ENCODE measurements around the gene ACOT6. TPM values are rescaled to one million over a fixed set of nuclear protein-coding genes. Genes with fewer than 3 reads are reported as not detected.

The ACOT6 gene
- total and polyA plus RNA-seq, 2 of the 4 experiments (the other 2 are of a cell fraction), result not detected

DNA sequence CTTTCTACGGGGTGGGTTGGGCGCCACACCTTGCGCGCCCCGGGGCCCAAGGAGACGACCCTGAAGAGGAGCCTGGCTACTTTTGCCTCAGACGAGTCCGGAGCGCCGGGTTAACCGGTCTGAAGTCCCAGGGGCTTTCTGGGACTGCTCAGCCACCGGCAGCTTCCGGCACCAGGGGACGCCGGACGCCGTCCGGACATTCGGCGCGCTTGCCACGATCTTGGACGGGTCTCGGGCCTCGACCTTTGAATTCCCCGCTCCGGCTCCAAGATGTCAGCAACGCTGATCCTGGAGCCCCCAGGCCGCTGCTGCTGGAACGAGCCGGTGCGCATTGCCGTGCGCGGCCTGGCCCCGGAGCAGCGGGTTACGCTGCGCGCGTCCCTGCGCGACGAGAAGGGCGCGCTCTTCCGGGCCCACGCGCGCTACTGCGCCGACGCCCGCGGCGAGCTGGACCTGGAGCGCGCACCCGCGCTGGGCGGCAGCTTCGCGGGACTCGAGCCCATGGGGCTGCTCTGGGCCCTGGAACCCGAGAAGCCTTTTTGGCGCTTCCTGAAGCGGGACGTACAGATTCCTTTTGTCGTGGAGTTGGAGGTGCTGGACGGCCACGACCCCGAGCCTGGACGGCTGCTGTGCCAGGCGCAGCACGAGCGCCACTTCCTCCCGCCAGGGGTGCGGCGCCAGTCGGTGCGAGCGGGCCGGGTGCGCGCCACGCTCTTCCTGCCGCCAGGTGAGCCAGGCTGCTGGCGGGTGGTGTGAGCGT is 20.4 kb upstream of the ACOT6 start, which contains the start of gene ACOT4:
TSS of gene ACOT4 (plus strand) at position 184 of the 760 bp plus-strand sequence. CDS start at position 271, 87 bp downstream.
- Histone ChIP-seq H2BK20ac (ENCODE audit: low read depth, low read length) (no peak within 1 kb of the TSS), H3K9ac (ENCODE audit: low read depth, low read length) (peak within 1 kb of the TSS; percentile 42; the same call in 1 of the 2 replicates), H3K27ac (ENCODE audit: insufficient read depth, low read length) (no peak within 1 kb of the TSS), H2AFZ (replicated peaks; ENCODE audit: low read length, poor library complexity) (peak within 1 kb of the TSS; percentile 95), H3K4ac (ENCODE audit: low read depth, low read length) (no peak within 1 kb of the TSS), H3K23ac (ENCODE audit: low read depth, low read length) (no peak within 1 kb of the TSS), H3K4me1 (ENCODE audit: control insufficient read depth, insufficient read depth, low read length) (no peaks in the 10 kb centered on the region), H4K8ac (ENCODE audit: low read depth in 2 of 2, low read length in 2 of 2) (peak within 1 kb of the TSS; percentile 79 to 88), H4K5ac (ENCODE audit: low read depth, low read length) (no peak within 1 kb of the TSS), H3K36me3 (ENCODE audit: control insufficient read depth, insufficient read depth, low read length) (no peaks in the 10 kb centered on the region), H3K18ac (ENCODE audit: low read depth, low read length) (no peak within 1 kb of the TSS), H3K4me3 (ENCODE audit: insufficient read depth, low read depth, low read length) (peak within 1 kb of the TSS; percentile 44), H3K9me3 (ENCODE audit: control insufficient read depth, insufficient read depth, low read length) (no peaks in the 10 kb centered on the region), H2AK9ac (replicated peaks; ENCODE audit: low read depth, low read length, poor library complexity) (peak within 1 kb of the TSS; percentile 51), H3K79me1 (ENCODE audit: low read depth in 1 of 2, low read length in 2 of 2) (no peaks in the 10 kb centered on the region), H2BK15ac (ENCODE audit: low read depth, low read length) (no peak within 1 kb of the TSS), H4K91ac (ENCODE audit: insufficient read depth, low read depth, low read length) (no peak within 1 kb of the TSS; the same call in 1 of the 2 replicates), H3K27me3 (ENCODE audit: control insufficient read depth, insufficient read depth, low read length) (peaks cover 7% of the 10 kb centered on the region; the same call in 1 of the 2 replicates), H2AK5ac (ENCODE audit: low read depth, low read length) (no peak within 1 kb of the TSS), H3K4me2 (ENCODE audit: low read depth, low read length) (peak within 1 kb of the TSS; percentile 70), H3K56ac (ENCODE audit: extremely low read depth, insufficient read depth, low read length) (no peak within 1 kb of the TSS), H2BK120ac (ENCODE audit: low read depth, low read length) (no peak within 1 kb of the TSS; the same call in 1 of the 2 replicates), H2BK5ac (ENCODE audit: low read depth, low read length, poor library complexity, severe bottlenecking) (no peak within 1 kb of the TSS), H4K20me1 (ENCODE audit: insufficient read depth, low read length) (no peaks in the 10 kb centered on the region), H3K14ac (replicated peaks; ENCODE audit: low read depth, low read length) (peak within 1 kb of the TSS; percentile 66; the same call in 1 of the 2 replicates), H3K9me1 (ENCODE audit: insufficient read depth, low read length) (no peaks in the 10 kb centered on the region)
- 5% methylated on average over 68 of the region's 89 CpGs; no CpG with 5 or more reads in 1 of the 2 experiments for WGBS, 2 experiments (ENCODE audit: extremely low coverage in 2 of 2, insufficient read length in 1 of 2)
- intact Hi-C loops (cut with micrococcal nuclease), result no loop called here
- no peak for TF ChIP-seq MAZ (IDR thresholded peaks at IDR 0.05; ENCODE audit: borderline replicate concordance, low read depth, low read length)
- TF ChIP-seq RAD21 (IDR thresholded peaks at IDR 0.05; ENCODE audit: low read length), result no peak
- no peak for TF ChIP-seq RCOR1 (IDR thresholded peaks at IDR 0.05; ENCODE audit: insufficient replicate concordance, low read length)
- no peak for TF ChIP-seq RFX5 (IDR thresholded peaks at IDR 0.05; ENCODE audit: low read depth, low read length)
- TF ChIP-seq, protein P1, sequence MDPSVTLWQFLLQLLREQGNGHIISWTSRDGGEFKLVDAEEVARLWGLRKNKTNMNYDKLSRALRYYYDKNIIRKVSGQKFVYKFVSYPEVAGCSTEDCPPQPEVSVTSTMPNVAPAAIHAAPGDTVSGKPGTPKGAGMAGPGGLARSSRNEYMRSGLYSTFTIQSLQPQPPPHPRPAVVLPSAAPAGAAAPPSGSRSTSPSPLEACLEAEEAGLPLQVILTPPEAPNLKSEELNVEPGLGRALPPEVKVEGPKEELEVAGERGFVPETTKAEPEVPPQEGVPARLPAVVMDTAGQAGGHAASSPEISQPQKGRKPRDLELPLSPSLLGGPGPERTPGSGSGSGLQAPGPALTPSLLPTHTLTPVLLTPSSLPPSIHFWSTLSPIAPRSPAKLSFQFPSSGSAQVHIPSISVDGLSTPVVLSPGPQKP (IDR thresholded peaks at IDR 0.05; ENCODE audit: borderline replicate concordance, low read depth, low read length), result no peak
- no peak for TF ChIP-seq POLR2A (IDR thresholded peaks at IDR 0.05; ENCODE audit: low read depth, low read length)
- TF ChIP-seq MXI1 (IDR thresholded peaks at IDR 0.05; ENCODE audit: borderline replicate concordance, low read depth, low read length), result no peak
- dilution Hi-C loops (cut with HindIII; ENCODE audit: low sequenced_read_pairs, unreplicated experiment), result no loop called here
- no TSS peak for BruUV-seq (replicated peaks)
- peak; percentile 92 for ATAC-seq (ENCODE audit: low read depth)
- CTCF ChIA-PET, result no interaction called here
- POLR2A ChIA-PET (ENCODE audit: unreplicated experiment), result no interaction called here
- peak; percentile 20 for DNase-seq
- in situ Hi-C loops (cut with MboI; ENCODE audit: low sequenced_read_pairs), result no loop called here

Data from IMR-90 (cell line).